NCI-H2029 treated with DMSO at 0.1 percent for 48 hours (cell line): ENCODE data around the gene NR3C2.
"Not testable (repeated sequence)": the region's sequence is repeated elsewhere in the genome, so short reads cannot be mapped to it uniquely, and the experiment has no call there.

Experiments used
- DNase-seq: peaks from one replicate; lab custom pipeline; 2025; lab: John Stamatoyannopoulos, UW

The NR3C2 gene

GRCh38 chr4:148369919-148370318, 72.3 kb downstream of the NR3C2 start:
- no peak for DNase-seq

DNA sequence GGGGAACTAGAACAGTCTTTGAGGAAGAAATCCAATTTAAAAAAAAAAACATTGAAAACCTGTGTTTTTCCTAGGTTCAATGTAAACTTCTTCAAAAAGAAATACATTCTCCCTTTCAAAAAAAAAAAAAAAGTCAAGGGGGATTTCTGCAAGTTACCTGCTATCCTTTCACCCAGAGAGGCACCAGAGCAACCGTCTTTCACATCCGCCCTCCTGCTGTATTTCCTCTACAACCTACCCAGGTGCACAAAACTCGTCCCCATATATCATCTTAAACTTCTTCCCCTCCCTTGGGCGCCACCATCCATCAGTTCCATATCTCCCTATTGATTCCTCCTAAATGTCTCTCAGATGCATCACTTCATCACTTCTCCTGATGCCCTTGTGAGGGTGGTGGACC, 74.5 kb downstream of the NR3C2 start:
- DNase-seq = no peak

- DNase-seq = no peak
These were observed 76.0 kb downstream of the NR3C2 start for GRCh38 chr4:148366251-148366650.

- DNase-seq = no peak
These were observed 77.7 kb downstream of the NR3C2 start for GRCh38 chr4:148364525-148364924.

- DNase-seq = no peak
These were observed 82.4 kb downstream of the NR3C2 start for GRCh38 chr4:148359769-148360168.

DNA sequence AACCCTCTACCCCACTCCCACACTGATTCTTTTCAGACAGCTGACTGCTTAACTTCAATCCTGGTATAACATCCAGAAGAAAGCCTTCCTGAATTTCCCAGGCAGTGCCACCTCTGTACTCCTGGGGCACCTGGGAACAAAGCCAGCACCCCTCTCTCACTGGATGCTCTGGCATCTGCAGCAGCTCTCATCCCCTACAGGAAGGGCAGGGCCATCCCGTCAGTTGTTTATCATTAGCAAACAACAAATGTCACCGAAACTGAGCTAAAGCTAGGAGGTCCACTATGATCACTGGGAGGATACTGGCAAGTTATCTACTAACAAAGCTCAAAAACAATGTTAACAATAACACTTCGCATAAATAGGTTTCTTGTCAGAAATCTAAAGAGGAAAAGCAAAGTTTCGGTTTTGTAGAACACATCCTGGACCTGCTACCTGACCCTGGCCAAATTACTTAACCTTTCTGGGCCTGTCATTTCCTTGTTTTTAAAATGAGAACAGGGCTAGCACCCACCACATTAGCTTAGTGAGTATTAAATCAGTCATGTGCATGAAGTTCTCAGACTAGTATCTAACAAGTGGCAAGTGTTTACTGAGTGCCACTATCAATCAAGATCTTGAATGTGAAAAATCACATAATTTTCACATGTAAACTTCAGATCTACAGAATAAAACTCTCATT, 86.6 kb downstream of the NR3C2 start:
- DNase-seq = no peak

GRCh38 chr4:148354186-148354585, 88.0 kb downstream of the NR3C2 start:
- DNase-seq = no peak

- DNase-seq = no peak
These were observed 88.6 kb downstream of the NR3C2 start for GRCh38 chr4:148353571-148353970.

GRCh38 chr4:148349153-148349552, 93.1 kb downstream of the NR3C2 start:
- no peak for DNase-seq

- DNase-seq = no peak
These were observed 95.6 kb downstream of the NR3C2 start for GRCh38 chr4:148346657-148347056.

GRCh38 chr4:148345509-148345908, 96.7 kb downstream of the NR3C2 start:
- no peak for DNase-seq

DNA sequence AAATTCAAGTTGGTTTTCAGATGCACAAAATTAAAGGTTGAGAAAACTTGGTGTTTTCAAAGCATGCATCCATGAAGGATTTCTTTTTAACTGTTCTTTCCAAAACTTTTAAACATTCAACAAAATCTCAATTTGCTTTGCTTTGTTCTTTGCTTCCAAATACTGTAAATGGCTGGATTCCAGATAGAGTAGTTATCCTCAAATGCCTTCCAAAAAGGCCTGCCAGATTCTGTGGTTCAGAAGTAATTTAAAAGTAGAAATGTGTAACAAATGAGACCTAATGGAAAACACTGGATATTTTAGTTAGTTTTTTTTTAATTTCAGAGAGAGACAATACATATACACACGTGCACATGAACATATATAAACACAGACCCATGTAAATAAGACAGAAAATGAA, 97.3 kb downstream of the NR3C2 start:
- no peak for DNase-seq

DNA sequence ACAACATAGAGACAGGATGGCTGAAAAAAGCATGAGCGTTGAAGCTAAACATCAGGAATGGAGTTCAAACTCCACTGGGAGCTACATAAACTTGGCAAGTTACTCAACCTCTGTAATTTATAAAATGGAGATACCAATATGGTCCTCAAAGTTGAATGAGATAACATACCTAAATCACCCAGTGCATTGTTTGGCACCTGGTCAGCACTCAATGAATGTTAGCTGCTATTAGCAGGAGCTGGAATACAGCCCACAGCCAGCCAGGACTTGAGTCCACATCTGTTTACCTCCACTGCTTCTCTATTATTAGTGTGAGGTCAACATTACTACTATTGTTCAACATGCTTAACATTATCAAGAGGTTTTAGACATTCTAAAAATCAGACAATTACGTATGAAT, 97.9 kb downstream of the NR3C2 start:
- no peak for DNase-seq

GRCh38 chr4:148341980-148342800, 100.0 kb downstream of the NR3C2 start:
- DNase-seq = peak; percentile 20

DNA sequence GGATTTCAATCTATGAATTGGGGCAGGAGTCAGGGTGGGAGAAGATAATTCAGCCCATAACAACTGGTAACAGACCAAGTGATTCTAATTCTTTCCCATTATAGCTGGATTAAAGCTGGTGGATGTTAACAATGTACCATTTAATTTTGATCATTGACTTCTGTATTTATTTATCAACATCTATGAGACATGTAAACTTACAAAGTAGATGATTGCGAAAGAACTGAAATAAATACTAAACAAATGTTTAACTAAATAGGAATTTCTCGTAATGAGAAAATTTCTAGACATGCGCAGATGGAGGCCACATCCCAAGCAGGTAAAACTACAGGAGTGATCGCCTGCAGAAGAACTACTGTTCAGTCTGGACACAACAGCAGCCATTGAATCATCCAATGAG, 107.1 kb downstream of the NR3C2 start:
- no peak for DNase-seq

GRCh38 chr4:148333265-148333664, 108.9 kb downstream of the NR3C2 start:
- no peak for DNase-seq

DNA sequence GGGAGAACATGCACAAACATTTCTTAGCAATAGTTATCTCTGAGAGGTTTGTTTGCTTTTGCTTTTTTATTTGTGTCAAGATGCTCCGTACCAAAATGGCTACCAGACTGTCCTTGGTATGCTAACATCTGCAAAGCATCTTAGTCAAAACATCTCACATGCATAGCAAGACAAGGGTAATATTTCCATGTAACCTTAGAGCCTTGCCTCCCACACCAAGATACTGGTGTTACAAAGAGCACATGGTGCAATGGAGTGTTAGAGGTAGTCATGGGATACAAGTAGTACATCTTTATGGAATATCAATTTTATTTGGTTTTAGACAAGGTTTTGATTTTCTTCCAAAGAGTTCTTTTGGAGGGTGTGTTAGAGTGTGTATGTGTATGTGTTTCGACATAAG, 109.7 kb downstream of the NR3C2 start:
- no peak for DNase-seq

DNA sequence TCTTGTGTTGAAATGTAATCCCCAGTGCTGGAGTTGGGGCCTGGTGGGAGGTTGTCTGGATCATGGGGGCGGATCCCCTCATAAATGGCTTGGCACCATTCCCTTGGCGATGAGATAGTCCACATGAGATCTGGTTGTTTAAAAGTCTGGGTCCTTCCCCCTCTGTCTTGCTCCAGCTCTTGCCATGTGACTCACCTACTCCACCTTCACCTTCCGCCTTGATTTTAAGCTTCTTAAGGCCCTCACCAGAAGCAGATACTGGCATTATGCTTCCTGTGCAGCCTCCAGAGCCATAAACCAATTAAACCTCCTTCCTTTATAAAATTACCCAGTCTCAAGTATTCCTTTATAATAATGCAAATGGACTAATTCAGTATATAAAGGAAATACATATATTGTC, 111.5 kb downstream of the NR3C2 start:
- no peak for DNase-seq

DNA sequence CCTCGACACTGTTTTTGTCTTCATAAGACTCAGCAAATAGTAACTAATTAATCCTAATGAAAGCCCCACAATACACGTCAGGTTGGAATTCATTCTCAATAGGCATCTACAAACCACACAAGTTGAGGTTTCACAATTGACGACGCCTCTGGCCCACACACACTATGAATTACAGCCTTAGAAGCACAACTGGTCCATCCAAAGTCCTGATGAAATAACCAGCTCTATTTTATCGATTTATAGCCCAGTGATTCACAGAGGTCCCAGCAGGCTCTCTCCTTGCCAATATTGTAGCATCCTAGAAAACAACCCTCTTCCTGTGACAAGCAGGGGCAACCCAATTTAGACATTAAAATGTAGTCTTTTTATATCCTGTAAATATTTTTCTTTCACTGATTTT, 112.1 kb downstream of the NR3C2 start:
- no peak for DNase-seq

DNA sequence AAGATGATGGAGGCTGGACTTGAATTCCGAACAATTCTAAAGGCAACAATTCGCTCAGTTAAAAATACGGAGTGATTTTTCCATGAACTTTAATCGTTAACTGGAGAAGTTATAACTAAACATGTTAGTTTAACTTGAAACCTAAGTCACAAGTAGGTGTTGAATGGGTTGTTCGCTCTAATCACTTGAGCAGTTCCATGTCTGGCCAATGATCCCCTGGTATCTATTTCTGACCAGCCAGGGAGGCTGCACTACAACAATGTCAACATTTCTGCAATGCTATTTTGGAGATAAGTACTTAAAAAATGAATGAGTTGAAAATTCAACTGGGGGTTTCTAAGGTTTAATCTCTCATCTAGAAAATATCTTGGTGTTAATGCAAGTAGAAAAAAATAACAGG, 112.5 kb downstream of the NR3C2 start:
- no peak for DNase-seq

- no peak for DNase-seq
These were observed 114.5 kb downstream of the NR3C2 start for GRCh38 chr4:148327683-148328082.

GRCh38 chr4:148323316-148323715, 118.9 kb downstream of the NR3C2 start:
- not testable (repeated sequence) for DNase-seq

GRCh38 chr4:148315049-148315448, 127.2 kb downstream of the NR3C2 start:
- DNase-seq = no peak
